GM23248 (cell line): ENCODE measurements around the gene PLD4. TPM values are rescaled to one million over a fixed set of nuclear protein-coding genes. Genes with fewer than 3 reads are reported as not detected.

Source experiments
- DNase-seq: peaks from one replicate; pipeline ENCODE4 v3.0.0-alpha.2; 2015
- H2AFZ ChIP-seq: fragments of 200-600 bp; sonication (generic); 2 replicates; pipeline ENCODE4 v1.6.1; 2016; ENCODE audit warnings: antibody characterized with exemption
- H3F3A ChIP-seq: fragments of 200-600 bp; sonication (generic); 2 replicates; pipeline ENCODE4 v1.6.1; 2016; ENCODE audit warnings: mild to moderate bottlenecking, antibody characterized with exemption, mixed run types; ENCODE audit not compliant: insufficient read depth
- H3K27ac ChIP-seq: fragments of 200-600 bp; sonication (generic); 2 replicates; pipeline ENCODE4 v1.5.1; 2016; ENCODE audit warnings: mild to moderate bottlenecking
- H3K27me3 ChIP-seq: fragments of 200-600 bp; sonication (generic); replicated peaks from 2 replicates; pipeline ENCODE4 v1.6.1; 2016; ENCODE audit warnings: mild to moderate bottlenecking; ENCODE audit not compliant: insufficient read depth
- H3K36me3 ChIP-seq: fragments of 200-600 bp; sonication (generic); 2 replicates; pipeline ENCODE4 v1.6.1; 2016; ENCODE audit warnings: low read depth, mild to moderate bottlenecking
- H3K4me1 ChIP-seq: fragments of 200-600 bp; sonication (generic); 2 replicates; pipeline ENCODE4 v1.6.1; 2016; ENCODE audit warnings: mild to moderate bottlenecking; ENCODE audit not compliant: insufficient read depth
- H3K4me2 ChIP-seq: fragments of 200-600 bp; sonication (generic); one replicate; pipeline ENCODE4 v1.6.1; 2016; ENCODE audit warnings: mild to moderate bottlenecking; ENCODE audit not compliant: unreplicated experiment
- H3K4me3 ChIP-seq: fragments of 200-600 bp; sonication (generic); 2 replicates; pipeline ENCODE4 v1.5.1; 2016; ENCODE audit warnings: mild to moderate bottlenecking
- H3K79me2 ChIP-seq: fragments of 200-600 bp; sonication (generic); 2 replicates; pipeline ENCODE4 v1.6.1; 2016; ENCODE audit warnings: mild to moderate bottlenecking; ENCODE audit not compliant: insufficient read depth
- H3K9ac ChIP-seq: fragments of 200-600 bp; sonication (generic); 2 replicates; pipeline ENCODE4 v1.6.1; 2016; ENCODE audit warnings: mild to moderate bottlenecking
- H3K9me2 ChIP-seq: fragments of 200-600 bp; sonication (generic); 2 replicates; pipeline ENCODE4 v1.6.1; 2016; ENCODE audit warnings: mixed run types, mild to moderate bottlenecking, moderate library complexity; ENCODE audit not compliant: insufficient read depth
- H3K9me3 ChIP-seq: fragments of 200-600 bp; sonication (generic); one replicate; pipeline ENCODE4 v1.6.1; 2017; ENCODE audit warnings: low read depth
- H4K20me1 ChIP-seq: fragments of 200-600 bp; sonication (generic); 2 replicates; pipeline ENCODE4 v1.6.0; 2016; ENCODE audit not compliant: insufficient read depth
- EZH2 ChIP-seq: fragments of 200-600 bp; sonication (generic); IDR thresholded peaks from 2 replicates; pipeline ENCODE4 v1.6.1; 2018; ENCODE audit warnings: antibody characterized with exemption, mild to moderate bottlenecking; ENCODE audit not compliant: insufficient read depth, poor library complexity, severe bottlenecking
- EZH2phosphoT487 ChIP-seq: fragments of 200-600 bp; sonication (generic); IDR thresholded peaks from 2 replicates; pipeline ENCODE4 v1.6.1; 2018; ENCODE audit warnings: antibody characterized with exemption, moderate library complexity, mild to moderate bottlenecking, low read depth; ENCODE audit not compliant: insufficient read depth
- WGBS, 2 experiments: methylation state at CpG; one replicate each; pipeline ENCODE4 v1.1.6; 2015 to 2017; ENCODE audit warnings: low lambda C conversion rate in 2 of 2, low coverage in 1 of 2; ENCODE audit errors: missing lambda C conversion rate in 2 of 2; 5-methylcytosine and 5-hydroxymethylcytosine counted together
- in situ Hi-C: fragments of 300-500 bp; cut with MboI; formaldehyde crosslinking; loops from 2 replicates; pipeline ENCODE4 v1.15.0; 2020
- polyA plus RNA-seq: library from polyadenylated mRNA; unstranded; fragments of >200 nt; fragmentation: Nextera tagmentation; extraction: Ambion mirVana; gene quantifications from 2 replicates; pipeline ENCODE4 v1.2.1, GENCODE V29; 2016
- total RNA-seq: library from RNA; depleted of rRNA; stranded (reverse); fragments of >200 nt; shearing (Covaris generic); gene quantifications from 2 replicates; pipeline ENCODE4 v1.2.3, GENCODE V29; 2014

The PLD4 gene
- total and polyA plus RNA-seq, 2 experiments from 2014 or later: not detected

DNA sequence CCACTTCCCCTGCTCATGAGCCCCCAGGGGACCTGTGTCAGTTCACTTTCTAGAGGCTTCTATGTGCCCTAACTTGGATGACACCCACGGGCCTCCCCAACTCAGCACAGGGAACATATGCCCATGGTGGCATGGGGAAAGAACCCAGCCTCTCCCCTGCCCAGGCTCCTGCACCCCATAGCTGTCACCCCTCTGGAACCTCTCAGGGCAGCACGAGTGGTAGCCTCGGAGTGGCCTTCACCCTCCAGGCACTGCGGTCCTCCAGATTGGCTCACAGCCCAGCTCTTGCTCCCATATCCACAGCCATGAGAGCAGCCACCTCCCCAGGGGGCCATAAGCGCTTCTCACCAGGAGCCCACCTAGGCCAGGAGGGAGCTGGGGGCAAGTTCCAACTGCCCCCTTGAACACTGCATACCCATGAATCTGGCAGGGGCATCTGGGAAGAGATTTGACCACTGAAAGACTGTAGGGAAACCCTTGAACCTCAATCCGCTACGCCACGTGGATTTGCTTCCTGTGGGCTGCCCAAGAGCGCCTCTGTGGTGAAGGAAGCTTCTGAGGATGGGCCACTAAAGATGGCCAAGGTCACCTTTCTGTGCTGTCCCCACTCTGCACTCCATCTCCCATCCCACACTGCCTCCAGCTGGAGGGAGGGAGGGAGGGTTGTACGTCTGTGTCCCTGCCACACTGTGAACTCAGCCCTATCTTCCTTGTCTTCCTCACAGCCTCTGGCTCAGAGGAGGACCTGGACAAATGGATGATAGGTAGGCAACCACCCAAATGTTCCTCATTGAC is 11.9 kb downstream of the PLD4 start:
- H2AFZ ChIP-seq: no peak overlapping the region
- TF ChIP-seq EZH2phosphoT487 (no peak), EZH2 (no peak)
- H3K27me3 ChIP-seq: no peaks in the 10 kb centered on the region
- H3K36me3 ChIP-seq: no peaks in the 10 kb centered on the region
- no peaks in the 10 kb centered on the region for H3K9me2 ChIP-seq
- H3K27ac ChIP-seq: no peak overlapping the region
- H3K4me3 ChIP-seq: no peak overlapping the region
- no peaks in the 10 kb centered on the region for H3K79me2 ChIP-seq
- no peak for DNase-seq
- no peak overlapping the region for H3K9ac ChIP-seq
- WGBS, 2 experiments: 69 to 76% methylated on average over 10 of the region's 10 CpGs
- H3K9me3 ChIP-seq: no peaks in the 10 kb centered on the region
- 0 out of 2 replicates have a peak, but pooled peaks cover 8% of the 10 kb centered on the region for H3F3A ChIP-seq
- in situ Hi-C loops: no loop called here
- no peaks in the 10 kb centered on the region for H3K4me1 ChIP-seq
- H3K4me2 ChIP-seq: no peak overlapping the region
- H4K20me1 ChIP-seq: no peaks in the 10 kb centered on the region

GRCh38 chr14:104937161-104937560 is 12.5 kb downstream of the PLD4 start:
- in situ Hi-C loops: no loop called here
- Histone ChIP-seq H3K4me3 (no peak overlapping the region), H3K27ac (no peak overlapping the region), H3K36me3 (no peaks in the 10 kb centered on the region), H4K20me1 (no peaks in the 10 kb centered on the region), H3K9me3 (no peaks in the 10 kb centered on the region), H3F3A (0 out of 2 replicates have a peak, but pooled peaks cover 8% of the 10 kb centered on the region), H3K9ac (no peak overlapping the region), H3K27me3 (no peaks in the 10 kb centered on the region), H2AFZ (no peak overlapping the region), H3K9me2 (no peaks in the 10 kb centered on the region), H3K79me2 (no peaks in the 10 kb centered on the region), H3K4me1 (no peaks in the 10 kb centered on the region), H3K4me2 (no peak overlapping the region)
- DNase-seq: no peak
- TF ChIP-seq EZH2: no peak
- TF ChIP-seq EZH2phosphoT487: no peak
- 86 to 90% methylated on average over 4 of the region's 4 CpGs for WGBS, 2 experiments

DNA sequence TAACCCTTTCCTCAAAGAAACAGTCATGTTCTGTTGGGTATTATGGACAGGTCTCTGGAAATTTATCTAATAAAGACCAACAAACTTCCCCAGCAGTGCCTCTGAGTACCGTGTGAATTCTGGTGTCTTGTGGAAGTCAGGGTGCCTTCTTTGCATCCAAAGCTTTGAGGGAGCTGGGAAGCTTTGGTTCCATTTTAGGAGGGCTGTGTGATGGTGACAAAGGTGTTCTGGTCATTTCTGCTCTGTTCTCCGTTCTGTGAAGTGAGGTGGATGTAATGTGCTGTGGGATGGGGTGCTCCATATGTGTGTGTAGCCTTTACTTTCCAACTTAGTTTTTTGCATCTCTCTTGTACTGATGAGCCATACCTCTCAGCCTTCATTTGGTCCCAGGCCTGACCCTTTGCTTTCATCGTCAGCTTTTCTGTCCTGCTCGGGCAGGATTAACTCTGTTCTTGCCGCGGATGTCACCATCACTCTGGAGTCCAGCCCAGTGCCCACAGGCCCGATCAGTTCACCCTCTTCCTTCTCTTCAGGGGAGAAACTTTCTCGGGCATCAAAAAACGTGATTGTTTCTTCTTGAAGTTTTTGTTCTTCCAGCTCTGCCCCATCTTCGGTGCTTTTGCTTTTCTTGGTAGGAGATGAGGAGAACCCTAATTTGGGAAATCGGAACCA is 13.2 kb downstream of the PLD4 start:
- Histone ChIP-seq H3K9ac (no peak overlapping the region), H3K27ac (no peak overlapping the region), H3K36me3 (no peaks in the 10 kb centered on the region), H3K79me2 (no peaks in the 10 kb centered on the region), H3K4me2 (no peak overlapping the region), H3K27me3 (no peaks in the 10 kb centered on the region), H3F3A (0 out of 2 replicates have a peak, but pooled peaks cover 8% of the 10 kb centered on the region), H3K4me3 (no peak overlapping the region), H4K20me1 (no peaks in the 10 kb centered on the region), H2AFZ (no peak overlapping the region), H3K4me1 (no peaks in the 10 kb centered on the region), H3K9me2 (no peaks in the 10 kb centered on the region), H3K9me3 (no peaks in the 10 kb centered on the region)
- no peak for DNase-seq
- no peak for TF ChIP-seq EZH2phosphoT487
- TF ChIP-seq EZH2: no peak
- in situ Hi-C loops: no loop called here
- WGBS, 2 experiments: 83 to 86% methylated on average over 11 of the region's 11 CpGs

DNA sequence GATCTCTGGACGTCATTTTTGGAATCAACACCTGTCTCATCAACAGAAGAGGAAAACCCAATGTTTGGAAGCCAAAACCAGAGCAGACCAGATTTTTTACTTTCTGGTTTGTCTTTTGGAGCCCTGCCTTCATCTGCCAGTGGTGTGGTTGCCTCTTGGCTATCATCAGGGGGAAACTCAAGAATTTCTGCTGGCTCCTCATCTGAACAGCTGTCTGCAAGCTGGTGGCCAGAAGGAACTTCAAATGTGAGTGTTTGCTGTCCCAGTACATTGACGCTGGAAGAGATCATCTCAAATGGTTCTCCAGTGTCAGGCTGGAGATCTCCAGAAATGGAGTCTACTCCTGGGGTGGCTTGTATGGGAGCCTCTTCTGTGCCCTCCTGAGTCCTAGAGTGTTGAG is 13.8 kb downstream of the PLD4 start:
- WGBS, 2 experiments: 32 to 34% methylated on average over 2 of the region's 2 CpGs
- Histone ChIP-seq H2AFZ (no peak overlapping the region), H3K9me2 (no peaks in the 10 kb centered on the region), H3K36me3 (no peaks in the 10 kb centered on the region), H3F3A (0 out of 2 replicates have a peak, but pooled peaks cover 8% of the 10 kb centered on the region), H3K27ac (no peak overlapping the region), H3K9me3 (no peaks in the 10 kb centered on the region), H3K4me3 (no peak overlapping the region), H3K9ac (no peak overlapping the region), H3K27me3 (no peaks in the 10 kb centered on the region), H3K79me2 (no peaks in the 10 kb centered on the region), H3K4me2 (no peak overlapping the region), H4K20me1 (no peaks in the 10 kb centered on the region), H3K4me1 (no peaks in the 10 kb centered on the region)
- TF ChIP-seq EZH2 (no peak), EZH2phosphoT487 (no peak)
- in situ Hi-C loops: no loop called here
- no peak for DNase-seq
